Esophagus muscularis mucosa (tissue), 4 donors: ENCODE measurements around the gene NDEL1.

Experiments
- CTCF ChIP-seq, 3 experiments: fragments of 200-600 bp in 2 of 3; fragments of 450-650 bp in 1 of 3; sonication (generic) in 2 of 3; IDR thresholded peaks; one replicate each; pipeline ENCODE4 v1.5.1; 2017 to 2019; ENCODE audit warnings: antibody characterized with exemption in 3 of 3, mild to moderate bottlenecking in 2 of 3, moderate library complexity in 1 of 3
- EP300 ChIP-seq: sonication (generic); formaldehyde crosslinking; IDR thresholded peaks from one replicate; pipeline ENCODE4 v1.6.1; 2017; ENCODE audit warnings: antibody characterized with exemption
- POLR2A ChIP-seq: fragments of 450-650 bp; IDR thresholded peaks from one replicate; pipeline ENCODE4 v1.6.1; 2017; ENCODE audit warnings: antibody characterized with exemption, moderate library complexity, mild to moderate bottlenecking, low read depth
- POLR2AphosphoS5 ChIP-seq, 2 donors: sonication (generic); formaldehyde crosslinking; IDR thresholded peaks; one replicate each; pipeline ENCODE4 v1.6.1; 2017; ENCODE audit warnings: antibody characterized with exemption in 2 of 2

- TF ChIP-seq CTCF (IDR thresholded peaks at IDR 0.05) = no peak
- TF ChIP-seq POLR2A = no peak
- TF ChIP-seq POLR2AphosphoS5 (IDR thresholded peaks at IDR 0.05) = no peak
- TF ChIP-seq EP300 = no peak
These were observed 36.7 kb upstream of the NDEL1 start for GRCh38 chr17:8398980-8399379.
